ENCODE measurements around the gene THUMPD2. TPM values are rescaled to one million over a fixed set of nuclear protein-coding genes. Genes with fewer than 3 reads are reported as not detected.

The THUMPD2 gene
- total RNA-seq, 1 experiment from 2014 or later = 19.5 TPM

GRCh38 chr2:39696101-39696553 is 82.9 kb downstream of the THUMPD2 start:
- H3K14ac ChIP-seq (ENCODE audit: insufficient read depth, low read length) = no peak overlapping the region
- peaks cover 4 to 5% of the 10 kb centered on the region in 2 experiments for H3K4me1 Mint-ChIP-seq
- DNase-seq = no peak

More at GRCh38 chr2:39696101-39696553, 82.9 kb downstream of the THUMPD2 start:
- no peak overlapping the region for H3K27ac ChIP-seq (ENCODE audit: insufficient read length, low read depth, low read length)
- H3K79me1 ChIP-seq (ENCODE audit: insufficient read depth, low read depth, low read length, poor library complexity, severe bottlenecking) = no peaks in the 10 kb centered on the region
- H3K23ac ChIP-seq (ENCODE audit: insufficient read length, low read depth, low read length) = no peak overlapping the region
- H3K4me2 ChIP-seq (ENCODE audit: insufficient read depth, insufficient read length, low read length) = no peak overlapping the region
- H3K79me2 ChIP-seq (ENCODE audit: insufficient read depth, low read length) = no peaks in the 10 kb centered on the region
- no peaks in the 10 kb centered on the region for H4K20me1 ChIP-seq (ENCODE audit: control insufficient read depth, insufficient read depth, insufficient read length)
- H3K4me1 ChIP-seq (ENCODE audit: insufficient read depth, low read length) = no peaks in the 10 kb centered on the region; the same call in 1 of the 2 replicates
- Mint-ChIP-seq H3K4me3 (no peak overlapping the region), H3K27me3 (ENCODE audit: low read depth) (no peaks in the 10 kb centered on the region), H3K9me3 (peaks cover 12 to 14% of the 10 kb centered on the region in 2 experiments), H3K36me3 (ENCODE audit: insufficient read depth in 1 of 3, low read depth in 3 of 3) (peaks cover 7 to 15% (median 9%) of the 10 kb centered on the region in 3 experiments), H3K27ac (no peak overlapping the region)
- no peak overlapping the region for H4K8ac ChIP-seq (replicated peaks; ENCODE audit: insufficient read length, low read depth, low read length)
- no peak overlapping the region for H4K91ac ChIP-seq (ENCODE audit: insufficient read length, low read depth, low read length)
- H3T11ph ChIP-seq (ENCODE audit: low read length) = no peak overlapping the region
- no peaks in the 10 kb centered on the region for H3K23me2 ChIP-seq (ENCODE audit: insufficient read length, low read depth, low read length, poor library complexity, severe bottlenecking)
- H3K27me3 ChIP-seq (ENCODE audit: insufficient read depth, low read length) = no peaks in the 10 kb centered on the region
- no peak overlapping the region for H2BK12ac ChIP-seq (ENCODE audit: insufficient read length, low read depth, low read length)
- no peak overlapping the region for H2BK5ac ChIP-seq (ENCODE audit: insufficient read length, low read length)
- H3K18ac ChIP-seq (ENCODE audit: insufficient read length, low read depth, low read length) = no peak overlapping the region
- H2BK20ac ChIP-seq (ENCODE audit: low read depth, low read length, poor library complexity, severe bottlenecking) = no peak overlapping the region
- H3K56ac ChIP-seq (ENCODE audit: insufficient read length, low read depth, low read length) = no peak overlapping the region
- no peak overlapping the region for H3K9ac ChIP-seq (ENCODE audit: extremely low read depth, insufficient read length, low read length)
- H3K9me3 ChIP-seq (ENCODE audit: control insufficient read depth, low read depth, low read length) = no peaks in the 10 kb centered on the region
- TF ChIP-seq, protein P1, sequence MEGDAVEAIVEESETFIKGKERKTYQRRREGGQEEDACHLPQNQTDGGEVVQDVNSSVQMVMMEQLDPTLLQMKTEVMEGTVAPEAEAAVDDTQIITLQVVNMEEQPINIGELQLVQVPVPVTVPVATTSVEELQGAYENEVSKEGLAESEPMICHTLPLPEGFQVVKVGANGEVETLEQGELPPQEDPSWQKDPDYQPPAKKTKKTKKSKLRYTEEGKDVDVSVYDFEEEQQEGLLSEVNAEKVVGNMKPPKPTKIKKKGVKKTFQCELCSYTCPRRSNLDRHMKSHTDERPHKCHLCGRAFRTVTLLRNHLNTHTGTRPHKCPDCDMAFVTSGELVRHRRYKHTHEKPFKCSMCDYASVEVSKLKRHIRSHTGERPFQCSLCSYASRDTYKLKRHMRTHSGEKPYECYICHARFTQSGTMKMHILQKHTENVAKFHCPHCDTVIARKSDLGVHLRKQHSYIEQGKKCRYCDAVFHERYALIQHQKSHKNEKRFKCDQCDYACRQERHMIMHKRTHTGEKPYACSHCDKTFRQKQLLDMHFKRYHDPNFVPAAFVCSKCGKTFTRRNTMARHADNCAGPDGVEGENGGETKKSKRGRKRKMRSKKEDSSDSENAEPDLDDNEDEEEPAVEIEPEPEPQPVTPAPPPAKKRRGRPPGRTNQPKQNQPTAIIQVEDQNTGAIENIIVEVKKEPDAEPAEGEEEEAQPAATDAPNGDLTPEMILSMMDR (conservative IDR thresholded peaks at IDR 0.05) = no peak
- no peak overlapping the region for H3K4ac ChIP-seq (ENCODE audit: low read depth, low read length)
- no peak overlapping the region for H2BK120ac ChIP-seq (ENCODE audit: low read depth, low read length, poor library complexity, severe bottlenecking)
- H2AK5ac ChIP-seq (ENCODE audit: insufficient read length, low read length) = no peak overlapping the region
- no CpG with 5 or more reads among the region's 4 CpGs for WGBS (ENCODE audit: extremely low coverage, insufficient read length, low lambda C conversion rate)
- H2BK15ac ChIP-seq (ENCODE audit: low read depth, low read length) = no peak overlapping the region
- H4K5ac ChIP-seq (ENCODE audit: insufficient read length, low read depth, low read length) = no peak overlapping the region
- no peak overlapping the region for H2AFZ ChIP-seq (ENCODE audit: low read length)

Measured in H9 (cell line).